HepG2 (cell line): ENCODE data around the gene KLC3.

Experiments
- AHDC1 ChIP-seq: sonication (generic); formaldehyde crosslinking; IDR thresholded peaks from 2 replicates; pipeline ENCODE4 v1.5.1; 2020; ENCODE audit warnings: mild to moderate bottlenecking, missing genetic modification reagents, borderline replicate concordance
- EZH2 ChIP-seq: conservative IDR thresholded peaks from 2 replicates; pipeline ENCODE4 v1.6.1; 2012; ENCODE audit warnings: mild to moderate bottlenecking, low read depth, low read length, moderate library complexity
- IRF2 ChIP-seq: IDR thresholded peaks from 2 replicates; pipeline ENCODE4 v1.6.1; 2018; ENCODE audit warnings: missing genetic modification reagents, missing compliant biosample characterization
- PCBP1 ChIP-seq: fragments of 200-400 bp; formaldehyde crosslinking; IDR thresholded peaks from 2 replicates; pipeline ENCODE4 v1.6.1; 2017; ENCODE audit warnings: mild to moderate bottlenecking, low read depth, low read length, borderline replicate concordance
- PHF5A ChIP-seq: IDR thresholded peaks from one replicate; pipeline ENCODE4 v1.6.1; 2018; ENCODE audit warnings: low read depth, missing genetic modification reagents; ENCODE audit not compliant: unreplicated experiment
- SIN3A ChIP-seq: IDR thresholded peaks from 2 replicates; pipeline ENCODE4 v1.6.1; 2011; ENCODE audit warnings: low read depth, mild to moderate bottlenecking, control low read depth, low read length, borderline replicate concordance
- ZNF138 ChIP-seq: sonication (generic); formaldehyde crosslinking; IDR thresholded peaks from 2 replicates; pipeline ENCODE4 v1.5.0; 2020; ENCODE audit warnings: mild to moderate bottlenecking, low read depth, missing genetic modification reagents

GRCh38 chr19:45299719-45300118, 40.8 kb upstream of the KLC3 start:
- TF ChIP-seq PCBP1 (no peak), PHF5A (CRISPR knock-in tag) (no peak), ZNF138 (CRISPR knock-in tag) (no peak), SIN3A (no peak), IRF2 (CRISPR knock-in tag) (no peak), EZH2 (no peak), AHDC1 (CRISPR knock-in tag) (no peak)
